Iris pigment epithelial cell (primary cell): ENCODE results near the gene LGSN.
"Not testable (repeated sequence)": the region's sequence is repeated elsewhere in the genome, so short reads cannot be mapped to it uniquely, and the experiment has no call there.

Experiments
- DNase-seq: peaks from one replicate; pipeline ENCODE4 v3.0.0-alpha.2; 2011; ENCODE audit warnings: low read depth

The LGSN gene

DNA sequence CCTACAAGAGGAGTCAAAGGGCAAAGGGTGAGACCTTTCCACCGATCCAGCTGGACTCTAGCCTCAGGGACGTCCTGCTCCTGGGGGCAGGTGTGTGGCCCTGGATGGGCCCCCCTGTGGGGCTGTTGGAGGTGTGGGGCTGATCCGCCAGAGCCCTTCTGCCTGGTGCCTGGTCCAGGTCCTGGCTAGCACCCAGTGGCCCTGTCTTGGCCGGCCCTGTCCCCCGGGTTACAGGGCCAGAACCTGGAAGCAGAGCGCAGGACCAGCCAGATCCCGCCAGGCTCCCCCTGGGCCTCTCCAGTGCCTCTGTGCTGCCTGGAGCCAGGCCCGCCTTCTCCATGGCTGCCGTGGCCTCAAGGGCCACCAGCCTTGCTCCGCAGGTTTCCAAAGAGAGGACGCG lies 89.3 kb downstream of the LGSN start:
- not testable (repeated sequence) for DNase-seq

DNA sequence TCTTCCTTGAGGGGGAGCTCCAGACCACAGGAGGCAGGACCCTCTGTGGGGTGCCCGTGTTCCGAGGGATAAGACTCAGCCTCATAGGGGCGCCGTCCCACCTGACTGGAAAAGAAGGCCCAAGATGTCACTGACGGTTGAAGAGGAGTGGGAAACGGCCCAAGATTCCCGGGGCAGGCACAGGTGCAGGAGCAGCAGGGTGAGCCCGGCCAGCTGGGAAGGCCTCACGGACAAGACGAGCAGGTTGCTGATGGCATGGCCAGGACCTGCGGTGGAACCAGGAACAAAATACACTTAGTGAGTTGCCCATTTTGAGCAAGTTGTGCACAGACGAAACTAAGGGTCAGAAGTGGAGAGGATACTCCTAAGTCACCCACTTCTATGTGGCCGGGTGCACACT lies 89.8 kb downstream of the LGSN start:
- not testable (repeated sequence) for DNase-seq

DNA sequence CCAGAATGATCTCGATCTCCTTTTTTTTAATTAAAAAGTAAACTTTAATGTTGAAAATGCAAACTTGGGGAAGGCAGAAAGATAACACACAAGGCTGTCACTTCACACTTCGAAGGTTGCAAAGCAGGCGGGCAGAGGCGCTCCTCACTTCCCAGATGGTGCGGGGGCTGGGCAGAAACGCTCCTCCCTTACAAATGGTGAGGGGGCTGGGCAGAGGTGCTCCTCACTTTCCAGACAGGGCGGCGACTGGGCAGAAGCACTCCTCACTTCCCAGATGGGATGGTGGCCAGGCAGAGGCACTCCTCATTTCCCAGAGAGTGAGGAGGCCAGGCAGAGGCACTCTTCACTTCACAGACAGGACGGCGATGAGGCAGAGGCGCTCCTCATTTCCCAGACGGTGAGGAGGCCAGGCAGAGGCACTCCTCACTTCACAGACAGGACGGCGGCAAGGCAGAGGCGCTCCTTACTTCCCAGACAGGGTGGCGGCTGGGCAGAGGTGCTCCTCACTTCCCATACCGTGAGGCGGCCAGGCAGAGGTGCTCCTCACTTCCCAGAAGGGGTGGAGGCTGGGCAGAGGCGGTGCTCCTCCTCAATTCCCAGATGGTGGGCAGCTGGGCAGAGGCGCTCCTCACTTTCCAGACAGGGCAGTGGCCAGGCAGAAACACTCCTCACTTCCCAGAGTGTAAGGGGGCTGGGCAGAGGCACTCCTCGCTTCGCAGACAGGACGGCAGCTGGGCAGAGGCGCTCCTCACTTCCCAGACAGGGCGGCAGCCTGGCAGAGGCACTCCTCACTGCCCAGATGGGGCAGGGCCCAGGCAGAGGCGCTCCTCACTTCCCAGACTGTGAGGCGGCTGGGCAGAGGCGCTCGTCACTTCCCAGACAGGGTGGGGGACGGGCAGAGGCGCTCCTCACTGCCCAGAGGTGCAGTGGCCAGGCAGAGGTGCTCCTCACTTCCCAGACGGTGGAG lies 91.6 kb downstream of the LGSN start:
- DNase-seq = not testable (repeated sequence)

GRCh38 chr6:63225987-63226386 lies 93.8 kb downstream of the LGSN start:
- DNase-seq = not testable (repeated sequence)
